AG10803 (cell line): ENCODE measurements around the gene RBM10.

ENCODE experiments used
- DNase-seq: peaks from one replicate; pipeline ENCODE4 v3.0.0; 2010; ENCODE audit warnings: low read depth
- H3K4me3 ChIP-seq: 2 replicates; pipeline ENCODE4 v1.5.1; 2011; ENCODE audit warnings: mild to moderate bottlenecking, low read length, control low read depth
- TF ChIP-seq, protein P1 (sequence below): conservative IDR thresholded peaks from 2 replicates; pipeline ENCODE4 v1.5.1; 2011; ENCODE audit warnings: mild to moderate bottlenecking, low read length, control low read depth, inconsistent platforms

RBM10 gene

DNA sequence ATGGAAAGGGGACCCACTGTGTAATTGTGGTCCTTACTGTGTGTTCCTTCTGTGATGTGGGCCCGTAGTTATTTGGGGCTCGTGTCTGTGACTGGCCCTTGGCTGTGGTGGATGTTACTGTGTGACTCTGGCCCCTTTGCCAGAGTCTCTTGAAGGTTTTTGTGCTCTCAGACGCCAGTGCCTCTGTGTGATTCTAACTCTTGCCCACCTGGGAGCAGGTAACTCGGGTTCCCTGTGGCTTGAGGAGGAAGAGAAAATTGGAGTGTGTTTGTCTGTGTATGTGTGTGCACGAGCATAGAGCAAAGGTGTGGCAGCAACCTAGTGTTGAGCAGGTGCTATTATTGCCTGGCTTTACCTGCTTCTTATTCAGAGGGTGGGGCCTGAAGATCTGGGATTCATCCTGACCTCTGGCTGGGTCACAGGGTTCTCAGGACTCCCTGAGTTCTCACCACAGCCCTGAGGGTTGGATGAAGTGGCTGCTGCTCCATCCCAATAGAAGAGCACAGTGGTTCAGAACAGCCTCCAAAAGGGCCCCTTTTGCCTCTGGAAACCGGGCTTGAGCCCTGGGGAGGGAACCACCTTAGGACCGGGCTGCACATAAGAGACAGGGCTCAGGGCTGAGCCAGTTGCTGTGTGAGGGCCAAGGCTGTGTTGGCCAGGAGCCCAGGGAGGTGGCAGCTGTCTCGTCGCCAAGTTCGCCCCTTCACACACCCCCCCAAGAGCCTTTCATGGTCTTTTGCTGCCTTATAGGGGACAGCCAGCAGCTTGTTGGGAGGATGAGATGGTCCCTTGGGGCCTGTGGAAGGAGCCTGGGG is 1.3 kb downstream of the RBM10 start:
- no peak for DNase-seq
- TF ChIP-seq, protein P1, sequence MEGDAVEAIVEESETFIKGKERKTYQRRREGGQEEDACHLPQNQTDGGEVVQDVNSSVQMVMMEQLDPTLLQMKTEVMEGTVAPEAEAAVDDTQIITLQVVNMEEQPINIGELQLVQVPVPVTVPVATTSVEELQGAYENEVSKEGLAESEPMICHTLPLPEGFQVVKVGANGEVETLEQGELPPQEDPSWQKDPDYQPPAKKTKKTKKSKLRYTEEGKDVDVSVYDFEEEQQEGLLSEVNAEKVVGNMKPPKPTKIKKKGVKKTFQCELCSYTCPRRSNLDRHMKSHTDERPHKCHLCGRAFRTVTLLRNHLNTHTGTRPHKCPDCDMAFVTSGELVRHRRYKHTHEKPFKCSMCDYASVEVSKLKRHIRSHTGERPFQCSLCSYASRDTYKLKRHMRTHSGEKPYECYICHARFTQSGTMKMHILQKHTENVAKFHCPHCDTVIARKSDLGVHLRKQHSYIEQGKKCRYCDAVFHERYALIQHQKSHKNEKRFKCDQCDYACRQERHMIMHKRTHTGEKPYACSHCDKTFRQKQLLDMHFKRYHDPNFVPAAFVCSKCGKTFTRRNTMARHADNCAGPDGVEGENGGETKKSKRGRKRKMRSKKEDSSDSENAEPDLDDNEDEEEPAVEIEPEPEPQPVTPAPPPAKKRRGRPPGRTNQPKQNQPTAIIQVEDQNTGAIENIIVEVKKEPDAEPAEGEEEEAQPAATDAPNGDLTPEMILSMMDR: no peak
- peak overlapping the region; percentile 80 for H3K4me3 ChIP-seq

DNA sequence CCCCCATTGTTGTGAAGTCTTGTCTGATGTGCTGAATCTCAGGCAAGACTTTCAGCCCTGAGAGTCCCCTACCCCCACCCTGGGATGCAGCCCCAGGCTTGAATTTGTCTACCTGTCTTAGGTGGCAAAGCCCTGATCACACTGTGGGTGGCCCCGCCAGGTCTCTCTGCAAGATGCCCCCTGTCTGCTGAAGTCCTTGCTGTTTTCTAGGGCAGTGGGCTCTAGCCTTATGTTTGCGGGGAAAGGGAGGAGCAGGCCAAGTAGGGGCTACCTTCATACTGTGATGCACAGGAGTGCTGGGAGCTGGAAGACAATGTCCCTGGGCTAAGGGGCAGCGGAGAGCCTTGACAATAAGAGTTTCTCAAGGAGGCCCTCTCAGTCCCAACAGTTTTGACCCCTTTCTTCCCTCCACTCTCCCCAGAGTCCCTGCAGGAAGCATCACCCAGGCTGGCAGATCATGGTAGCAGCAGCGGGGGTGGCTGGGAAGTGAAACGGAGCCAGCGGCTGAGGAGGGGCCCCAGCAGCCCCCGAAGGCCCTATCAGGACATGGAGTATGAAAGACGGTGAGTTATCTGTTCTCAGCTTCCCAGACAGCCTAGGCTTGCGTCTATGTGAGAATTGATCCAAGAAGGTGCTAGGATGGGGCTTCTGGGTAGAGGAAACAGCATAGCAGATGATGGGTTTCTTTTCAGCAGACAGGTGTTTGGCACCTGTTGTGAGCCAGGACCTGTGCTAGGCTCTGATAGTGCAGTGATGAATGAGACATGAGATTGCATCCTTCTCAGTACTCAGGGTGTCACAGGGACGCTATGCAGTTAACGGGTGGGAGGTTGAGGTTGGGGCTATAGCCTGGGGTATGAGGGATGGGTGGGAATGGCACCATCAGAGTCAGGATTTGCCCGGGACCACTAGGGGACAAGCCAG is 2.2 kb downstream of the RBM10 start:
- peak overlapping the region; percentile 80; the same call in 1 of the 2 replicates for H3K4me3 ChIP-seq
- TF ChIP-seq, protein P1: no peak
- DNase-seq: no peak

DNA sequence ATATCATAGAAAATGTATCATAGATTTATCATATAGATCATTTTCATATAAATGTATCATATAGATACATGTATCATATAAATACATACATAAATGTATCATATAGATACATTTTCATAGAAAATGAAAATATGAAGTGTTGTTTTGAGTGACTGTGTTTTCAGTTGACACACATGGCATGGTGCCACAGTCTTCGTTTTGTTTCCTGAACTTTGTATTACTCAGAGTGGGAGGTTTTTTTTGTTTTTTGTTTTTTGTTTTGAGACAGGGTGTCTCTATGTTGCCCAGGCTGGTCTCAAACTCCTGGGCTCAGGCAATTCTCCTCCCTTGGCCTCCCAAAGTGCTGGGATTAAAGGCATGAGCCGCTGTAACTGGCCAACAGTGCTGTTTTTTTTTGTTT is 3.9 kb downstream of the RBM10 start:
- no peak for DNase-seq
- no peak overlapping the region for H3K4me3 ChIP-seq
- TF ChIP-seq, protein P1: no peak

DNA sequence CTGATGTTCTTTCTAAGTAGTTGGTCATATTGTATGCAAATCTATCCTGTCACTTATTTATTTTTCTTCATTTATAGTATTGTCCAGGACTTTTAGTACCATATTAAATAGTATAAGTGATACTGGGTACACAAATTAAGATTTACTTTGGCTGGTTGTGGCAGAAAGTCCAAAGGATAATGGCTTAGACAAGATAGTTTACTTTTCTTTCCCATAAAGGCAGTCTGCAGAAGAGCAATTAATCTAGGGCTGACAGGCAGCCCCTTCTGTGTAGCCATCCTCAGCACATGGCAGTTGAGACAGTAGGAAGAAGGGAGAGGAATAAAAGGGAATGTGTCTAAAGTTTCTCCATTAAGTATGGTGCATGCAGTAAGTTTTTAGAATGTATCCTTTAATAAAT is 6.4 kb downstream of the RBM10 start:
- TF ChIP-seq, protein P1: no peak
- no peak for DNase-seq
- no peak overlapping the region for H3K4me3 ChIP-seq

DNA sequence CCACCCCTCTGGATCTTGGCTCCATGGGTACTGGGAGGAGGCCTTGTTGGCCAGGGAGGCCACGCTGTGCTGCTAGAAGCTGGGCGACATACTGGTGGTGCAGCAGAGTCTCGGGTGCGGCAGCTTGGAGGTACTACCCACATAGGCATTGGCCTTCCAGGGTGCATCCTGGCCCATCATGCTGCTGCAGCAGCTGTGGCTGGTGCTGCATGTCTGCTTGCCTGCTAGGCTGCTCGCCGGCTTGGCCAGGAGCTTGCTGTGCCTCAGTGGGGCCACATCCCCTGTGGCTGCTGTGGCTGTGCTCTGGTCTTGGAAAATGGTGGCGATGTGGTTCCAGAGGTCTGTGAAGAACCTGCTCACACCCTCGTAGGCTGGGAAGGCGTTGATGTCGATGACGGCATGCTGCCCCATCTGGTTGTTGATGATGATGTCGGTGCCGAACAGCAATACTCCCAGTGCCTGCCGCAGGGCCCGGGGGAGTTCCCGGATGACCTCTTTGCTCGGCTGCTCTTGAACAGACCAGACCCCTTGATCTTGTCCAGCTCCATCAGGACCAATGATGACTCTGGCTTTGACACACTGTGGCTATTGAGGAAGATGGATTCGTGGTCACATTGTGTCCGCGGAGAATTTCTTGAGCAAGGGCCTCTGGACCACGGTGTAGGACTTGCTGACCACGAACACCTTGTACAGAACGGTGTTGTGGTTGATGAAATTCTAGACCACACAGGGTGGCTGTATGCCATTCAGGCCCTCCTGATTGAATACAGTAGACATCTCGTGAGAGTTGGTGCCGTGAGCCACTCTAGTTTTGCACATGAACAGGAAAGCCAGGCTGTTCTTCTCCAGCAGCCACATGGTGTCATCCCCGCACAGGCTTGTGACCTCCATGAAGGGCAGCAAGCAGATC is 11.8 kb downstream of the RBM10 start:
- TF ChIP-seq, protein P1: no peak
- DNase-seq: no peak
- no peak overlapping the region for H3K4me3 ChIP-seq

DNA sequence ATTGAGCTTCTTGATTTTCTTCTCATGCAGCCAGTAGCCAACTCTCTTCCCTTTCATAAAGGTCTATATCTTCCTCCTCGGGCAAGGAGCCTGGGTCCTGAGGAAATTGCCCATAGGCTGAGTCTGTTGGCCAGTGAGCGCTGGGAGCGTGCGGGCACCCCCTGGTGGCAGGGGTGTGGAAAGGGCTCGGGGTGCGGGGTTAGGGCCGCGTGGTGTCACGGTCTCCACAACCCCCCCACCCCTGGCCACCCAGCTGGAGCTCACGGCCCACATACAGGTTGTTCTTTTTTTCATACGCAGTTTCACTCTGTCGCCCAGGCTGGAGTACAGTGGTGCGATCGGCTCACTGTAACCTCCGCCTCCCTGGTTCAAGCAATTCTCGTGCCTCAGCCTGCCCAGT is 13.1 kb downstream of the RBM10 start:
- TF ChIP-seq, protein P1: no peak
- DNase-seq: no peak
- no peak overlapping the region for H3K4me3 ChIP-seq
